NCI-H1694 treated with DMSO at 0.1 percent for 48 hours (cell line): ENCODE results near the gene FGF14.
"Not testable (repeated sequence)": the region's sequence is repeated elsewhere in the genome, so short reads cannot be mapped to it uniquely, and the experiment has no call there.

Source experiments
- DNase-seq: peaks from one replicate; lab custom pipeline; 2025; lab: John Stamatoyannopoulos, UW

Gene FGF14

GRCh38 chr13:102136735-102137296, 265.0 kb downstream of the FGF14 start:
- DNase-seq: no peak

- no peak for DNase-seq
Observed at GRCh38 chr13:102132777-102133295, 269.0 kb downstream of the FGF14 start.

DNA sequence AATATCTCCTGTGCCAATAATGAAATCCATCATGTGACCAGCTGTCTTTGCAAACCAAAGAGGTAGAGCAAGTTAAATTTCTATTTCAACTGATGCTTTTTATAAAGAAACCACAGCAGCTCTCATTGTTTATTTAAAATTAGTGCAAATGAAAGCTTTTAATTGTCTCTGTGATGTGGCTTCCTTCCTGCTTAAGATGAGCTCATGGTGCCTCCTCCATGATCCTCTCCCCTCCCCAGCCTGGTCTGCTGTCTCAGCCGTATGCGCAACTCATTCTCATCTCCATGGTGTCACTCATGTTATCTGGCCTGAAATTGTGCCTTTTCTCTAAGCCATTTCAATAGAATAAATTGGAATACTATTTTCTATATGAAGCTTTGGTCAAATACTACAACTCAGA, 270.6 kb downstream of the FGF14 start:
- no peak for DNase-seq

- no peak for DNase-seq
Observed at GRCh38 chr13:102128216-102128810, 273.5 kb downstream of the FGF14 start.

DNA sequence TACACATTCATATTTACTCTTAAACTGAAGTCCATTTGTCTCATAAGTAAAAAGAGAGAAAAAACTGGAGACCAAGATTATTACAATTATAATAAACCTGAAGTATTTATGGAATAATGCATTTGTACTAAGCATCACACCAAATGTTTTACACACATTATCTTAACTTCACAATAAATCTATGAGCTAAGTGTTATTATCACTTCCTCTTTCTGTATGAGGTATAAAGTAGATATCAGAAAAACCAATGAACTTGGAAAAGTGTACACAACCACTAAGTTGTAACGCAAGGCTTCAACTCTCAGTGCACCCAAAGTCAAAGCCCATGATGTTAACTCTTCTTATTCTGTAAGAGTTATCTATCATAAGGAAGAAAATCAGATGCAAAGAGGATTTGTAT, 274.7 kb downstream of the FGF14 start:
- DNase-seq: no peak

- no peak for DNase-seq
Observed at GRCh38 chr13:102122147-102122546, 279.7 kb downstream of the FGF14 start.

GRCh38 chr13:102117175-102117831, 284.5 kb downstream of the FGF14 start:
- no peak for DNase-seq

DNA sequence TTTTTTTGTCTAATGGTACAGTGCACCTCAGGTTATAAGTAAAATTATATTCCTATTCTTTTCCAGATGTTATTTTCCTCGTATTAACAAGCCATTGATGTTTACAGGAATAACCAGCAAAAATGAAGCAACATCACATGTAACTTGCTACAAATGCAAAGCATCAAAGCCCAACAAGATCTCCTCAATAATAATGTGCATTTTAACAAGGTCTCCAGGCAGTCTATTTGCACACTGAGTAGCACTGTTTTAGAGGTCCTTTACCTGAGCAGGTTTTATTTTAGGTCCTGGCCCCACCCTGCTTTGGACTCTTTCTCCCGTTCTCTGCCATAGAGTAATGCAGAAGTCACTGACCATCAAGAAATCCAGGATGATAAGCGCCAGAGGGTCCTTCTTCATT, 298.4 kb downstream of the FGF14 start:
- DNase-seq: no peak

GRCh38 chr13:102100234-102100633, 301.6 kb downstream of the FGF14 start:
- no peak for DNase-seq

GRCh38 chr13:102097708-102098107, 304.1 kb downstream of the FGF14 start:
- peak; percentile 41 for DNase-seq

DNA sequence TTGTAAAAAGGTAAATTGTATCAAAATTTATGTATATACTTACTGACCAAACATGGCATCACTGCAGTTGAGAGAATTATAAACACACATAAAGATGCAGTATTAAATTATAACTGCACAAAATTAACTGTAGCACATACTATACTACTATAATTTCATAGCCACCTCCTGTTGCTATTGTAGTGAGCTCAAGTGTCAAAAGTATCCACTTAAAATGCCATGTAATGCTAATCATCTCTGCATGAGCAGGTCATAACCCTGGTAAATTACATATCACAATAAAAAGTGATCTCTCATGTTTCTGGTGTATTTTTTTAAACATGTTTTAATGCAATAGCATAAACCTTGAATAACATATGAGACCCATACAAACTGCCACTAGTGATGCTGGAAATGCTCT, 308.6 kb downstream of the FGF14 start:
- DNase-seq: not testable (repeated sequence)

- DNase-seq: no peak
Observed at GRCh38 chr13:102091231-102091630, 310.6 kb downstream of the FGF14 start.

GRCh38 chr13:102090532-102090931, 311.3 kb downstream of the FGF14 start:
- no peak for DNase-seq

- DNase-seq: no peak
Observed at GRCh38 chr13:102089722-102090121, 312.1 kb downstream of the FGF14 start.

- DNase-seq: peak; percentile 2
Observed at GRCh38 chr13:102089177-102089576, 312.7 kb downstream of the FGF14 start.

DNA sequence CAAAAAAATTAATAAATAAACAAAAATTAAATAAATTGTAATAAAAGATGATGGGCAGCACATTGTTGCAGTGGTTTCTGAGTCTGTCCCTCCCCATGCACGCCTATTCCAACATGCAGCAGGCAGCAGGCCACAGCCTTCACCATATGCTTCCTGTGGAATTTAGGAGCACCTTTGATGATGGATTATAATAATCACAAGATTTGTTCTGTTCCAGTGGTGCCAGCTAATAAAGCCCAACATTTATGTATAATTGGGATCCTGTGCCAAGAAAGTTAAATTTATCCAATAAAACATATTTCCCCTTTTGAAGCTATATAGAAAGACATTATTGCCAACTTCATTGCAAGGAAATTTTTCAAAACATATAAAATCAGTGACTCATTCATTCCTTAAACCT, 328.6 kb downstream of the FGF14 start:
- no peak for DNase-seq

DNA sequence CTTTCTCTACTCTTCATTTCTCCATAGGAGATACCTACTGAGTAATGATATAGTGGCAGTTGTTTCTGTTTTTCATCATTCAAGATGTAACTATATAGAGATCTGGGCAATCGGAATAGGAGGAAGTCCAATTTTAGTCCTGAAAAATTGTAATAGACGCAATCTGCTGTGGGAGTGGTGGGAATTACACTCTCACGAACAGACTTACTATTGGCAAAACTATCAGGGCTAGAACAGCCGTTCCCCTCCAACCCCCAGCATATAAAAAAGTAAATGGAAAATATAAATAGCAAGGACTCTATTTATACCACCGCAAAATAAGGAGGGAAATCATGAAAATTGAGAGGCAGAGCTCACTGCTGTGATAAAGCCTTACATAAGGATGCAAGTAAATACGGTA, 330.1 kb downstream of the FGF14 start:
- DNase-seq: no peak

DNA sequence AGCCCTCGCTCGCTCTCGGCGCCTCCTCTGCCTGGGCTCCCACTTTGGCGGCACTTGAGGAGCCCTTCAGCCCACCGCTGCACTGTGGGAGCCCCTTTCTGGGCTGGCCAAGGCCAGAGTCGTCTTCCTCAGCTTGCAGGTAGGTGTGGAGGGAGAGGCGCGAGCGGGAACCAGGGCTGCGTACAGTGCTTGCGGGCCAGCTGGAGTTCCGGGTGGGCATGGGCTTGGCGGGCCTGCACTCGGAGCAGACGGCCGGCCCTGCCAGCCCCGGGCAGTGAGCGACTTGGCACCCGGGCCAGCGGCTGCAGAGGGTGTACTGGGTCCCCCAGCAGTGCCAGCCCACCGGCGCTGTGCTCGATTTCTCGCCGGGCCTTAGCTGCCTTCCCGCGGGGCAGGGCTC, 333.5 kb downstream of the FGF14 start:
- not testable (repeated sequence) for DNase-seq

- DNase-seq: no peak
Observed at GRCh38 chr13:102055090-102055779, 346.6 kb downstream of the FGF14 start.

DNA sequence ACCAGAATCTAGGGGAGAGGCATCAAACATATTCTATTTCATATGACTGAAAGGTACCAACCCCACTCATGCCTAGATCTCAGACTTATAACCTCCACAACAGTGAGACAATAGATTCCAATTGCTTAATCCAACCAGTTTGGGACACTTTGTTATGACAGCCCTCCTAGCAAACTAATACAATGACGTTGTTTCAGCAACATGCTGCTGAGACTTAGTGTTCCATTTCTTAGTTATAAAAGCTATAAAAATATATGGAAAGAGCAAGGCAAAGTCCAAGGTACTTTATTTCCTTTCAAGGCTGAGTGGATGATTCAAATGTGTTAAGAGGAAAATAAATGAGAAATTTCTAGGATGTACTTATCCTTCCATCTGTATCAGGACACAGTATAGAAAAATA, 352.0 kb downstream of the FGF14 start:
- no peak for DNase-seq

GRCh38 chr13:102045731-102046130, 356.1 kb downstream of the FGF14 start:
- no peak for DNase-seq

GRCh38 chr13:102042746-102043145, 359.1 kb downstream of the FGF14 start:
- no peak for DNase-seq

DNA sequence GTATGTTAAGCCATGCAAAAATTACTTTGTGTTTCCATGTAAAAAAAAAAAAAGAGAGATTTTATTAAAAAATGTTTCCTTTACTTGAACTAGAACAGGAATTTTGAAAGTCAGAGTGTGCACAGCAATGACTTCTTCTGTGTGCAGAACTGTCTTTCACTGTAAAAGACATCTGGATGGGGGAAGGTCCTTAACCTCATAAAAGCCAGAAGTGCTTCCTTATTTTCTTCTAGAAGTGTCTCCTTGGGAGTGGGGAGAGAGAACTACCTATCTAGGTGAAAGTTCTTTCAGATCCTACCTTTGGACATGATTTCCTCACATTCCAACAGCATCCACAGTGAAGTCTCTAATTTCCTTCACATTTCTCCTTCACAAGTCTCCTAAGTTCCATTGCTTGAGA, 360.3 kb downstream of the FGF14 start:
- DNase-seq: no peak
